ENCODE data around the gene SPATA2.

DNA sequence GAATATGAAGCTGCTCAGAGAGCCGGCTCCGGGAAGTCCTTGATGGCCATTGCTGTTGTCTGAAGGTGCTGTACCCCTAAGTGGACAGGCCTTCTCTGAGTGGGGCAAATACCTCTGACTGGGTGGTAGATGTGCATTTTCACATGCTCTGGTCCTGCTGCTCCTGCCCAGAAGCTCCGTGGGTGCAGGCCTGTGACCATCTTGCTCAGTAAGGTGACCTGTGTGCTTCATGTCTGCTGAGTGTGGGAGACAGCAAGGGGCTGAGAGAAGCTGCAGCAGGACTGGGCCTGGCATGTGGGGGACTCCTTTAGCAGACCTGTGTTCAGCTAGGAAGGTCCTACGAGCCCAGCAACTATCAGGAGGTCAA lies 5.0 kb downstream of the SPATA2 start:
- TF ChIP-seq, protein P1, sequence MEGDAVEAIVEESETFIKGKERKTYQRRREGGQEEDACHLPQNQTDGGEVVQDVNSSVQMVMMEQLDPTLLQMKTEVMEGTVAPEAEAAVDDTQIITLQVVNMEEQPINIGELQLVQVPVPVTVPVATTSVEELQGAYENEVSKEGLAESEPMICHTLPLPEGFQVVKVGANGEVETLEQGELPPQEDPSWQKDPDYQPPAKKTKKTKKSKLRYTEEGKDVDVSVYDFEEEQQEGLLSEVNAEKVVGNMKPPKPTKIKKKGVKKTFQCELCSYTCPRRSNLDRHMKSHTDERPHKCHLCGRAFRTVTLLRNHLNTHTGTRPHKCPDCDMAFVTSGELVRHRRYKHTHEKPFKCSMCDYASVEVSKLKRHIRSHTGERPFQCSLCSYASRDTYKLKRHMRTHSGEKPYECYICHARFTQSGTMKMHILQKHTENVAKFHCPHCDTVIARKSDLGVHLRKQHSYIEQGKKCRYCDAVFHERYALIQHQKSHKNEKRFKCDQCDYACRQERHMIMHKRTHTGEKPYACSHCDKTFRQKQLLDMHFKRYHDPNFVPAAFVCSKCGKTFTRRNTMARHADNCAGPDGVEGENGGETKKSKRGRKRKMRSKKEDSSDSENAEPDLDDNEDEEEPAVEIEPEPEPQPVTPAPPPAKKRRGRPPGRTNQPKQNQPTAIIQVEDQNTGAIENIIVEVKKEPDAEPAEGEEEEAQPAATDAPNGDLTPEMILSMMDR (IDR thresholded peaks at IDR 0.05), result no peak
- TF ChIP-seq POLR2AphosphoS5 (IDR thresholded peaks at IDR 0.05; ENCODE audit: insufficient read depth in 1 of 2, low read depth in 1 of 2), result no peak
- TF ChIP-seq POLR2A (IDR thresholded peaks at IDR 0.05), result no peak
